ENCODE measurements around the gene MMP24OS. TPM values are rescaled to one million over a fixed set of nuclear protein-coding genes. Genes with fewer than 3 reads are reported as not detected.

The MMP24OS gene
- total RNA-seq, 4 donors from 2014 or later, result 19.6 to 47.2 (median 26.9) TPM

DNA sequence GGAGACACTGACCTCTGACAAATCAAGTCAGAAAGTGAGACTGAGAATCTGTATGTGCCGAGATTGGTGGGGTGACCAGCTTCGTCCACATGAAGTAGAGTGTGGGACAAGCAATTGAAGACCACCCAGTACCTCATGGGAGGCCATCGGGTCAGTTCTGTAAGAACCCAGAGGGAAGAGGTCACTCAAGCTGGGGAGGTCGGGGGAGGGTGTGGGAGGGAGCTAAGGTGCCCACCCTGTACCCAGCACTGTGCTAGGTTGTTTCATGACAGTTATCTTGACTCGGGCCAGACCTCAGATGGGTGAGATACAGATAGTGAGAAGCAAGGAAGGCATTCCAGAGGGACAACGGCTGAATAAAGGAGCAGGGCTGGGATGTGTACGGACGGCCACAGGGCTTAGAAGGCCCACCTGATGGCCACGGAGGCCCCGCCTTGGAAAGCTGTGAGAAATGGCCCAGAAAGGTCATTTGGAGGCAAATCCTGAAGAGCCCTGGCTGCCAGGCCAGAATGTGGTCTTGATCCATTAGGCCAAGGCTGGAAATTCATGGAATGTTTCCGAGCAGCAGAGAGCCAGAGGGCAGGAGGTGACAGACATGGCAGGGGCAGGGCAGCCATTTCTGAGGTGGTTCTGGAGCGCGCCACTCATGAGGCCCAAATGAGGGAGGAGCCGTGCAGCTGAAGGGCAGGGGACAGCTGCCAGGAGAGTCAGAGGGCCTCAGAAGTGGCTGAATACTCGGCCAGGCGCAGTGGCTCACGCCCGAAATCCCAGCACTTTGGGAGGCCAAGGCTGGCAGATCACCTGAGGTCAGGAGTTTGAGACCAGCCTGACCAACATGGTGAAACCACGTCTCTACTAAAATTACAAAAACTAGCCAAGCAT, 7.7 kb downstream of the MMP24OS start:
- Histone ChIP-seq H3K9me3 (no peaks in the 10 kb centered on the region), H3K27ac (no peak overlapping the region), H3K36me3 (peaks cover 0 to 79% of the 10 kb centered on the region in 2 donors), H3K27me3 (no peaks in the 10 kb centered on the region), H3K4me1 (peaks cover 0 to 10% (median 0%) of the 10 kb centered on the region in 3 donors), H3K4me3 (no peak overlapping the region)
- 70 to 78% methylated on average over 4 to 10 of the region's 19 CpGs for WGBS, 2 donors (ENCODE audit: low coverage in 1 of 2)
- no peak for ATAC-seq
- TF ChIP-seq EP300 (IDR thresholded peaks at IDR 0.05) (no peak), POLR2A (IDR thresholded peaks at IDR 0.05) (no peak), POLR2AphosphoS5 (IDR thresholded peaks at IDR 0.05) (no peak)
- TF ChIP-seq, protein P1, sequence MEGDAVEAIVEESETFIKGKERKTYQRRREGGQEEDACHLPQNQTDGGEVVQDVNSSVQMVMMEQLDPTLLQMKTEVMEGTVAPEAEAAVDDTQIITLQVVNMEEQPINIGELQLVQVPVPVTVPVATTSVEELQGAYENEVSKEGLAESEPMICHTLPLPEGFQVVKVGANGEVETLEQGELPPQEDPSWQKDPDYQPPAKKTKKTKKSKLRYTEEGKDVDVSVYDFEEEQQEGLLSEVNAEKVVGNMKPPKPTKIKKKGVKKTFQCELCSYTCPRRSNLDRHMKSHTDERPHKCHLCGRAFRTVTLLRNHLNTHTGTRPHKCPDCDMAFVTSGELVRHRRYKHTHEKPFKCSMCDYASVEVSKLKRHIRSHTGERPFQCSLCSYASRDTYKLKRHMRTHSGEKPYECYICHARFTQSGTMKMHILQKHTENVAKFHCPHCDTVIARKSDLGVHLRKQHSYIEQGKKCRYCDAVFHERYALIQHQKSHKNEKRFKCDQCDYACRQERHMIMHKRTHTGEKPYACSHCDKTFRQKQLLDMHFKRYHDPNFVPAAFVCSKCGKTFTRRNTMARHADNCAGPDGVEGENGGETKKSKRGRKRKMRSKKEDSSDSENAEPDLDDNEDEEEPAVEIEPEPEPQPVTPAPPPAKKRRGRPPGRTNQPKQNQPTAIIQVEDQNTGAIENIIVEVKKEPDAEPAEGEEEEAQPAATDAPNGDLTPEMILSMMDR (IDR thresholded peaks at IDR 0.05), result no peak

DNA sequence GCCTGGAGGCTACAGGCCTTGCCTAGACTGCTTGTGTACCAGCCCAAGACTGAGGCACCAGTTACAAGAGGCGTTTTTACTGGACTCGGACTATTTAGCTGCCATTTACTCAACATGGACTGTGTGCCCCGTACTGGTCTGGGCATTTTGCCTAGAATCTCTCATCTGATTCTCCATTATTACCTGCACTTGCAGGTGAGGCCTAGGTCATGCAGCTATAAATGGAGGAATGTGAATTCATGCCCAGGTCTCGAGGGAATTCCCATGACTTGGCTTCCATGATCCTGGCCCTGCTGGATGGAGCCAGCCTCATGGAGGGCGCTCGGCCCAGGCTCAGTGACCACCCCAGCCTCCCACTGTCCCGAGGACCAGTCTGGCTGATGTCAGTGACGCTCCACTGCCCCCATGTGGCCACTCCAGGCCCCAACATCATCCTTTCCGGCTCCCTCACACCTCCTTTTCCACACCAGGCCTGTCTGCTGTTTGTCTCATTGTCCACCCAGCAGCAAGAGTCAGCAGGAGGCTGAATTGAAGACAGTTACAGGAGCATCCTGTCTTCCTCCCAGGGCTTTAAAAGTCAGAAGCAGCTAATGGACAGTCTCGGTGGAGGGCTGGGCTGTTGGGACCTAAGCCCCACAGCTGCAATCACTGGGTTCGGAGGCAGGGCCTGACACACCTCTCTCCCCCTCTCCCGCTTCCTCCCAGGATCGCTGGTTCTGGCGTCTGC, 8.7 kb downstream of the MMP24OS start:
- peaks cover 0 to 16% (median 1%) of the 10 kb centered on the region in 3 donors for H3K4me1 ChIP-seq
- 75 to 78% methylated on average over 3 of the region's 14 CpGs for WGBS, 2 donors (ENCODE audit: low coverage in 1 of 2)
- TF ChIP-seq POLR2AphosphoS5 (IDR thresholded peaks at IDR 0.05) (no peak), POLR2A (IDR thresholded peaks at IDR 0.05) (no peak), EP300 (IDR thresholded peaks at IDR 0.05) (no peak)
- TF ChIP-seq, protein P1 (IDR thresholded peaks at IDR 0.05), result peak in 3 of 4 experiments; percentile 54 to 85 (median 67)
- no peaks in the 10 kb centered on the region for H3K27me3 ChIP-seq
- H3K36me3 ChIP-seq, result peaks cover 0 to 71% of the 10 kb centered on the region in 2 donors
- H3K9me3 ChIP-seq, result no peaks in the 10 kb centered on the region
- peak; percentile 61 for ATAC-seq
- H3K4me3 ChIP-seq, result no peak overlapping the region
- H3K27ac ChIP-seq, result peak overlapping the region in 2 of 4 donors; percentile 20 to 25

DNA sequence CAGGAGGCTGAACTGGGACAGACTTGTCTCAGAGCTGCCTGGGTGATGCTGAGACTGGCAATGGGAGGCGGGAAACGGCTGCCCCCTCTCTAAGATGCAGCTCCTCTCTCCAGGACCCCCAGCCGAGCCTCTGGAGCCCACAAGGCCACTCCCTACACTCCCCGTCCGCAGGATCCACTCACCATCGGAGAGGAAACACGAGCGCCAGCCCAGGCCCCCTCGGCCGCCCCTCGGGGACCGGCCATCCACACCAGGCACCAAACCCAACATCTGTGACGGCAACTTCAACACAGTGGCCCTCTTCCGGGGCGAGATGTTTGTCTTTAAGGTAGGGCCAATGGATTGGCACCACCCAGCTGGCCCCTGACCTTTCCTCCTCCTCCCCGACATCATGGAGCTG, 10.8 kb downstream of the MMP24OS start:
- Histone ChIP-seq H3K36me3 (peaks cover 0 to 64% of the 10 kb centered on the region in 2 donors), H3K27me3 (no peaks in the 10 kb centered on the region), H3K9me3 (no peaks in the 10 kb centered on the region), H3K27ac (no peak overlapping the region), H3K4me3 (no peak overlapping the region), H3K4me1 (peaks cover 0 to 30% (median 11%) of the 10 kb centered on the region in 3 donors)
- 60 to 94% methylated on average over 1 to 2 of the region's 16 CpGs for WGBS, 2 donors (ENCODE audit: low coverage in 1 of 2)
- no peak for ATAC-seq
- TF ChIP-seq EP300 (IDR thresholded peaks at IDR 0.05) (no peak), POLR2A (IDR thresholded peaks at IDR 0.05) (no peak), POLR2AphosphoS5 (IDR thresholded peaks at IDR 0.05) (no peak)
- TF ChIP-seq, protein P1 (IDR thresholded peaks at IDR 0.05), result no peak

DNA sequence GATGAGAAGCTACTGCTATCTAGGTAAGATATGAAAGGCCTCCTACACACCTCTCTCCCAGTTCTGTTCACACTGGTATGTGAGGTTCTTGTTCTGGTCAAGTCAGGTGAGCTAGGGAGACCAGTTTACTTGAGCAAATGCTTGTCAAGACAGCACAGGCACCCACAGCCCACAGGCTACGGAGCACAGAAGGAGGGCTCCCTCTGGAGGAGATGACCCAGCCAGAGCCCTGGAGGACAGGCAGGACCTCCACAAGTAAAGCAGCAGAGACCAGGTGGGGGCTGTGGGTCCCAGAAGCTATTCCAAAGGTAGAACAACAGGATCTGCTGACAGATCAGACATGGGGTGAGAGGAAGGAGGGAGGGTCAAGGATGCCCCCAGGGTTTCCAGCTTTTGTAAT, 13.2 kb downstream of the MMP24OS start:
- no CpG with 5 or more reads among the region's 1 CpG for WGBS, 2 donors (ENCODE audit: low coverage in 1 of 2)
- H3K27ac ChIP-seq, result peak overlapping the region in 1 of 4 donors; percentile 10
- no peak for ATAC-seq

More for the DNA sequence above, 13.2 kb downstream of the MMP24OS start:
- TF ChIP-seq, protein P1 (IDR thresholded peaks at IDR 0.05), result peak in 1 of 4 experiments; percentile 36
- TF ChIP-seq EP300 (IDR thresholded peaks at IDR 0.05), result no peak
- no peaks in the 10 kb centered on the region for H3K9me3 ChIP-seq
- peaks cover 0 to 30% (median 11%) of the 10 kb centered on the region in 3 donors for H3K4me1 ChIP-seq
- peaks cover 0 to 51% of the 10 kb centered on the region in 2 donors for H3K36me3 ChIP-seq
- H3K4me3 ChIP-seq, result no peak overlapping the region
- no peaks in the 10 kb centered on the region for H3K27me3 ChIP-seq

All from gastroesophageal sphincter (tissue), 4 donors.